Neutrophil (primary cell): Measurements from ENCODE around the gene CHRNA9.

ENCODE experiments used
- H3K27ac ChIP-seq: fragments of 200-600 bp; sonication (generic); 2 replicates; pipeline ENCODE4 v1.5.1; 2016; ENCODE audit warnings: mild to moderate bottlenecking, moderate library complexity
- H3K27me3 ChIP-seq: fragments of 200-600 bp; sonication (generic); 2 replicates; pipeline ENCODE4 v1.6.0; 2016; ENCODE audit warnings: mild to moderate bottlenecking
- H3K36me3 ChIP-seq: fragments of 200-600 bp; sonication (generic); 2 replicates; pipeline ENCODE4 v1.5.1; 2017
- H3K4me1 ChIP-seq, 2 experiments: fragments of 200-600 bp in 1 of 2; sonication (generic) in 1 of 2; 1 replicate in 1 of 2; 2 replicates in 1 of 2; pipeline versions ENCODE4 v1.5.1 to v1.6.1; 2013 to 2016; ENCODE audit warnings: low read depth in 1 of 2, low read length in 1 of 2, mild to moderate bottlenecking in 1 of 2, moderate library complexity in 1 of 2; ENCODE audit not compliant: control insufficient read depth in 1 of 2, insufficient read depth in 1 of 2
- H3K4me3 ChIP-seq, 2 experiments: fragments of 200-600 bp in 1 of 2; sonication (generic) in 1 of 2; 1 replicate in 1 of 2; 2 replicates in 1 of 2; pipeline ENCODE4 v1.5.1; 2013 to 2016; ENCODE audit warnings: low read depth in 1 of 2, low read length in 1 of 2, mild to moderate bottlenecking in 1 of 2, moderate library complexity in 1 of 2
- H3K9me3 ChIP-seq: fragments of 200-600 bp; sonication (generic); 2 replicates; pipeline ENCODE4 v1.5.1; 2016
- CTCF ChIP-seq: fragments of 200-600 bp; sonication (generic); IDR thresholded peaks from 2 replicates; pipeline ENCODE4 v1.5.1; 2016; ENCODE audit warnings: antibody characterized with exemption

CHRNA9 gene

GRCh38 chr4:40401096-40401495 lies 66.0 kb downstream of the CHRNA9 start:
- Histone ChIP-seq H3K27ac (no peak overlapping the region), H3K9me3 (no peaks in the 10 kb centered on the region), H3K36me3 (no peaks in the 10 kb centered on the region), H3K27me3 (no peaks in the 10 kb centered on the region), H3K4me1 (no peaks in the 10 kb centered on the region), H3K4me3 (no peak overlapping the region)
- TF ChIP-seq CTCF, result no peak

GRCh38 chr4:40401631-40402030 lies 66.5 kb downstream of the CHRNA9 start:
- Histone ChIP-seq H3K27me3 (no peaks in the 10 kb centered on the region), H3K9me3 (no peaks in the 10 kb centered on the region), H3K36me3 (no peaks in the 10 kb centered on the region), H3K27ac (no peak overlapping the region), H3K4me1 (no peaks in the 10 kb centered on the region), H3K4me3 (no peak overlapping the region)
- TF ChIP-seq CTCF, result no peak

GRCh38 chr4:40402556-40402955 lies 67.4 kb downstream of the CHRNA9 start:
- Histone ChIP-seq H3K4me1 (no peaks in the 10 kb centered on the region), H3K9me3 (no peaks in the 10 kb centered on the region), H3K27me3 (no peaks in the 10 kb centered on the region), H3K27ac (no peak overlapping the region), H3K36me3 (no peaks in the 10 kb centered on the region), H3K4me3 (no peak overlapping the region)
- no peak for TF ChIP-seq CTCF

DNA sequence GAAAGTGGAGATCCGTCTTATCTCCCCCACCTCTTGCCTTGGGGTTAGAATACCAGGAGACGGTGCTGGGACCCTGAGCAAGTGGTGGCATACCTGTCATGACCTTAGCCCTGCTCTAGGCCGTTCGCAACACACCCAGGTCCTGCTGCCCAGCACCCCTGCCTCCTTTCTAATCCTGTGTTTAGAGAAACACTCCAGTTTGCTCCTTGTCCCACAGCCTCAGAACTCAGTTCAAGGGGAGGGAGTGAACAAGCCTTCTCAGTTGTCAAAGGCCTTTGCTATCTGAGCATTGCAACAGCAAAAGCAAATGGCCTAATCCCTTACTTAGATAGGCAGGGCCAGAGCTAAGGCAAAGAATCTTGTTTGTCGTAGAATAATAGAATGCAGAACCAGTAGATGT lies 67.9 kb downstream of the CHRNA9 start:
- no peak for TF ChIP-seq CTCF
- Histone ChIP-seq H3K36me3 (no peaks in the 10 kb centered on the region), H3K9me3 (no peaks in the 10 kb centered on the region), H3K4me3 (no peak overlapping the region), H3K4me1 (no peaks in the 10 kb centered on the region), H3K27ac (no peak overlapping the region), H3K27me3 (no peaks in the 10 kb centered on the region)
